RWPE2 (cell line): Measurements from ENCODE around the gene SLC45A1.

Experiments
- ATAC-seq: fragments of 200-7000 bp; cut with Tn5 transposase; 3 replicates; pipeline ENCODE4 v1.9.1; 2021; ENCODE audit warnings: low read depth
- DNase-seq: peaks from one replicate; pipeline ENCODE4 v3.0.0-alpha.2; 2020; ENCODE audit warnings: low spot score
- H3K27ac ChIP-seq: fragments of 450-650 bp; 2 replicates; pipeline ENCODE4 v1.5.1; 2017; ENCODE audit warnings: mild to moderate bottlenecking; ENCODE audit not compliant: poor library complexity, severe bottlenecking
- H3K27me3 ChIP-seq: fragments of 250-450 bp; sonication (Bioruptor Pico); 2 replicates; pipeline ENCODE4 v1.5.1; 2021; ENCODE audit warnings: mild to moderate bottlenecking, moderate library complexity; ENCODE audit not compliant: insufficient read depth, poor library complexity, severe bottlenecking
- H3K36me3 ChIP-seq: fragments of 250-450 bp; sonication (Bioruptor Pico); 2 replicates; pipeline ENCODE4 v1.5.1; 2020; ENCODE audit warnings: low read depth, mild to moderate bottlenecking, moderate library complexity
- H3K4me1 ChIP-seq: fragments of 250-450 bp; sonication (Bioruptor Pico); 2 replicates; pipeline ENCODE4 v1.5.1; 2021; ENCODE audit warnings: mild to moderate bottlenecking, moderate library complexity; ENCODE audit not compliant: insufficient read depth, poor library complexity, severe bottlenecking
- H3K4me3 ChIP-seq: fragments of 250-450 bp; sonication (Bioruptor Pico); 2 replicates; pipeline ENCODE4 v1.5.1; 2021; ENCODE audit warnings: mild to moderate bottlenecking, moderate library complexity; ENCODE audit not compliant: severe bottlenecking
- H3K9me3 ChIP-seq: fragments of 250-450 bp; sonication (Bioruptor Pico); 2 replicates; pipeline ENCODE4 v1.5.1; 2021; ENCODE audit warnings: mild to moderate bottlenecking, moderate library complexity; ENCODE audit not compliant: severe bottlenecking
- TF ChIP-seq, protein P1 (sequence below): fragments of 450-650 bp; IDR thresholded peaks from one replicate; pipeline ENCODE4 v1.5.1; 2017; ENCODE audit warnings: mild to moderate bottlenecking, moderate library complexity; ENCODE audit not compliant: poor library complexity, severe bottlenecking

Gene SLC45A1

DNA sequence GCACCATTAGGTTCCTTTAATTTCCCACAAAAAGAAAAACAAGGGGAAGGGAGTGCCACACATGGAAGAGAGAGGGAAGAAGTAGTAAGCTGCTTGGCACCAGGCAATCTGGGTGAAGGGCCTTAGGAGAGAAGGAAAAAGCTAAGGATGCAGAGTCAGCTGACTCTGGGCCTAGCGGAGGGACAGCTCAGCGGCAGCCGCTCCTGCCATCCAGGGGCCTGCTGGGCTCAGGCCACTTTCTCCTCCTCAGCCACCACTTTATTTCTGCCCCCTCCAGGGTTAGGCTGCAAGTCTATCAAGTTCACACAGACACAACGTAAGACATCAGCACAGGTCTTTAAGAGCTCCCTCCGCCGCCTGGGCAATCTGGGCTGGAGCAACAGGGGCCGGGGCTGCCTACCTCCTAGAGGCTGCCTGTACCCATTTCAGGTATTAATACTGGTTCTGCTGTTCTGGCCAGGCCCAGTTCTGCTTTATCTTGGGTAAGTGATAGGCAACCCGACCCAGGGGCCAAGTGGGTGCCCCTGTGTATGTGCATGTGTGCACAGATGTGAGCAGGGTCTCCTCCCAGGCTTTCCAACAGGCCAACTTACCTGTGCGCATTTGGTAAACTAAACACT, 53.6 kb downstream of the SLC45A1 start:
- Histone ChIP-seq H3K4me1 (no peaks in the 10 kb centered on the region), H3K27me3 (no peaks in the 10 kb centered on the region), H3K4me3 (no peak overlapping the region), H3K36me3 (no peaks in the 10 kb centered on the region), H3K9me3 (no peaks in the 10 kb centered on the region), H3K27ac (no peak overlapping the region)
- ATAC-seq (no peak), DNase-seq (no peak)
- TF ChIP-seq, protein P1, sequence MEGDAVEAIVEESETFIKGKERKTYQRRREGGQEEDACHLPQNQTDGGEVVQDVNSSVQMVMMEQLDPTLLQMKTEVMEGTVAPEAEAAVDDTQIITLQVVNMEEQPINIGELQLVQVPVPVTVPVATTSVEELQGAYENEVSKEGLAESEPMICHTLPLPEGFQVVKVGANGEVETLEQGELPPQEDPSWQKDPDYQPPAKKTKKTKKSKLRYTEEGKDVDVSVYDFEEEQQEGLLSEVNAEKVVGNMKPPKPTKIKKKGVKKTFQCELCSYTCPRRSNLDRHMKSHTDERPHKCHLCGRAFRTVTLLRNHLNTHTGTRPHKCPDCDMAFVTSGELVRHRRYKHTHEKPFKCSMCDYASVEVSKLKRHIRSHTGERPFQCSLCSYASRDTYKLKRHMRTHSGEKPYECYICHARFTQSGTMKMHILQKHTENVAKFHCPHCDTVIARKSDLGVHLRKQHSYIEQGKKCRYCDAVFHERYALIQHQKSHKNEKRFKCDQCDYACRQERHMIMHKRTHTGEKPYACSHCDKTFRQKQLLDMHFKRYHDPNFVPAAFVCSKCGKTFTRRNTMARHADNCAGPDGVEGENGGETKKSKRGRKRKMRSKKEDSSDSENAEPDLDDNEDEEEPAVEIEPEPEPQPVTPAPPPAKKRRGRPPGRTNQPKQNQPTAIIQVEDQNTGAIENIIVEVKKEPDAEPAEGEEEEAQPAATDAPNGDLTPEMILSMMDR = no peak

DNA sequence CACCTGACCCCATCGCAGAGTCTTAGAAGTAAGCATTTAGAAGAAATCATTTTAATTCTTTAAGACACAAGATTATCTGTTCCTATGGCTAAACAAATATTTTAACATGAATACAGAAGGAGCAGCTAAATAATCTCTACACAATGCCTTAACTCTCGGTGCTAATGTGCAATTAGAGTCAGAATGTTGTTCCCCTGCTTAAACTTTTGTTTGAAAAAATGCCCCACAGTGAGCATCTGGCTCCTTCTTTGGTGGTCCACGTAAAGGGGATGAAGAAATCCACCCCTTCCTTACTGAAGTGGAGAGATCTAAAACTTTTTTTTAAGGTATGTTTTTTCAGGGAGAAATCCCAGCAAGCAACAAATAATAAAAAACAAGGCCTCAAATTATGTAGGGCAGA, 55.2 kb downstream of the SLC45A1 start:
- Histone ChIP-seq H3K27me3 (no peaks in the 10 kb centered on the region), H3K36me3 (peaks cover 4% of the 10 kb centered on the region; the same call in 1 of the 2 replicates), H3K4me3 (no peak overlapping the region), H3K9me3 (no peaks in the 10 kb centered on the region), H3K27ac (no peak overlapping the region), H3K4me1 (no peaks in the 10 kb centered on the region)
- ATAC-seq = no peak
- TF ChIP-seq, protein P1 = no peak
- no peak for DNase-seq

DNA sequence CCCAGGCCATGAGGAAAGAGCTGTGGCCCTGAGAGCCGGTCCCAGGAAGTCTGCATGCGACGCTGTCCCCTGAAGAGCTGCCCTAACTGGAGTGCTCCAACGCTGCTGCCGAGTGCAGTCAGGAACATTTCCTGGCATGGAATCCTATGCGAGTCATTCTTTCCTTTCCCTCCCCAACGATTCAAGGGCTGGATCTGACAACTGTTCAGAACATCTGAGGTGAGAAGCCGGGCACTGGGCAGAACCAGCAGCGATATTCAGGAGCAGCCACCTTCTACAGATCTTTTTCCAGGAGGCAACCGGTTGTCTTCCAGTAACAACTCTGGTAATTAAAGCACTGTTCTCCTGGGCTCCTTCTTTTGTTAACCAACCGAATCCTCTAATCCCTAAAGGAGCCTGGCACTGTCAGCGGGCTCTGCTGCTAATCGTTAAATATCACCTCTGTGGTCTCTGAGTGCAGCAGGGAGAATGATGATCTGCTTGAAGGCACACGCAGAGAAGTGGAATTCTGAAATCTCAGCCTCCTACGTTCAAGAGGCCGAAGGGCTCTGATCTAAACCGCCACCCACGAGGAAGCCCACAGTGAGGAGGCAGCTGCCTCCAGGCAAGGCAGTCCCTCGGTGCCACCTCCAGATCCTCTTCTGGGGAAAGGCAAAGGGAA, 55.8 kb downstream of the SLC45A1 start:
- H3K36me3 ChIP-seq = peaks cover 4% of the 10 kb centered on the region; the same call in 1 of the 2 replicates
- H3K9me3 ChIP-seq = no peaks in the 10 kb centered on the region
- peak; percentile 63; the same call in 2 of the 3 replicates for ATAC-seq
- no peak for DNase-seq
- TF ChIP-seq, protein P1 = no peak
- H3K27ac ChIP-seq = no peak overlapping the region
- no peaks in the 10 kb centered on the region for H3K27me3 ChIP-seq
- H3K4me1 ChIP-seq = no peaks in the 10 kb centered on the region
- H3K4me3 ChIP-seq = no peak overlapping the region

DNA sequence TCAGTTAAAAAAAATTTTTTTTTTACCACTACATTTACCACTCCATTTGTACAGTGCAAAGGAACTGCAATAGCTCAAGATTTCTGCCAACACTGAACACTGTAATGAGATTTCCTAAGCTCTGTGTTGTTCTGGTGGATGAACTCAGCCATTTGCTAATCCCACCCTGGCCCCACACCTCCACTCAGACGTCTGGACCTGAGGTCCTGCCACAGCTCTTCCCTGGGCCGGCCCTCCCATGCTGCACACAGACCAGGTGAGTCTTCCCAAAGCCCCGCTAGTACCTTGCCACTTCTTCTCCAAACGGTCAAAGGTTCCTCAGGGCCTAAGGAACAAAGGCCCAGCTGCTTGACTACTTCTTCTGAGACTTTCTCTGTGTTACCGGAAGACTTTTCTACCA, 56.4 kb downstream of the SLC45A1 start:
- DNase-seq (no peak), ATAC-seq (no peak)
- TF ChIP-seq, protein P1 = no peak
- H3K9me3 ChIP-seq = no peaks in the 10 kb centered on the region
- no peak overlapping the region for H3K27ac ChIP-seq
- H3K4me1 ChIP-seq = no peaks in the 10 kb centered on the region
- no peak overlapping the region for H3K4me3 ChIP-seq
- peaks cover 4% of the 10 kb centered on the region; the same call in 1 of the 2 replicates for H3K36me3 ChIP-seq
- H3K27me3 ChIP-seq = no peaks in the 10 kb centered on the region

DNA sequence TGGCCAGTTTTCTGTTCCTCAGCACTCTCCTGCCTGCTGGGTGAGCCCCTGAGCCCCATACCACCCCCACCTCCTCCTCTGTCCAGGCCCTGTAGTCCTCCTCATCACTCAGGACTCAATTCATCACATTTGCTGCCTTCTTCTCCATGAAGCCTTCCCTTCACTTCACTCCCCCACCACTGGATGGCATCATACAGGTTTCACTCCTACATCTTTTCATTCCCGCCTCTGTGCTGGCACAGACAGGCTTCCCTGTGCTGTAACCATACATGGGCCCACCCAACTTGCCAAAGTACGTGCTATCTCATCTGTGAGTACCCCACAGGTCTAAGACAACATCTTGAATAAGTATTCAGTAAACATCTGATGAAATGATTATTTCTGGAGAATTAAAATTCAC, 56.9 kb downstream of the SLC45A1 start:
- H3K4me1 ChIP-seq = no peaks in the 10 kb centered on the region

More for the DNA sequence above, 56.9 kb downstream of the SLC45A1 start:
- Histone ChIP-seq H3K4me3 (no peak overlapping the region), H3K36me3 (peaks cover 4% of the 10 kb centered on the region; the same call in 1 of the 2 replicates), H3K9me3 (no peaks in the 10 kb centered on the region), H3K27ac (no peak overlapping the region), H3K27me3 (no peaks in the 10 kb centered on the region)
- DNase-seq (no peak), ATAC-seq (peak; percentile 43; the same call in 1 of the 3 replicates)
- TF ChIP-seq, protein P1 = peak; percentile 57
